HL-60 (cell line): ENCODE data around the gene HRH1.
A peak's percentile ranks its signal among the peaks of the same experiment; 100 is the strongest.

Experiments
- DNase-seq, 2 experiments: peaks; one replicate each; pipeline ENCODE4 v3.0.0-alpha.2; 2010 to 2020; ENCODE audit warnings: low read depth in 1 of 2, low spot score in 1 of 2
- H3K27ac ChIP-seq: fragments of 250-450 bp; sonication (Bioruptor Pico); replicated peaks from 2 replicates; pipeline ENCODE4 v1.5.1; 2020; ENCODE audit warnings: mild to moderate bottlenecking, moderate library complexity
- H3K27me3 ChIP-seq: fragments of 250-450 bp; sonication (Bioruptor Pico); 2 replicates; pipeline ENCODE4 v1.5.1; 2021; ENCODE audit warnings: mild to moderate bottlenecking, moderate library complexity; ENCODE audit not compliant: insufficient read depth, poor library complexity, severe bottlenecking
- H3K4me3 ChIP-seq: replicated peaks from 2 replicates; pipeline ENCODE4 v1.5.1; 2011; ENCODE audit warnings: mild to moderate bottlenecking, control low read depth, low read length; ENCODE audit not compliant: insufficient read depth
- GABPA ChIP-seq: IDR thresholded peaks from 2 replicates; pipeline ENCODE4 v1.6.1; 2012; ENCODE audit warnings: low read depth
- POLR2AphosphoS5 ChIP-seq: IDR thresholded peaks from 2 replicates; pipeline ENCODE4 v1.6.1; 2012; ENCODE audit warnings: low read depth
- SPI1 ChIP-seq: IDR thresholded peaks from 2 replicates; pipeline ENCODE4 v1.6.1; 2012; ENCODE audit warnings: low read depth, mild to moderate bottlenecking, borderline replicate concordance
- TF ChIP-seq, protein P1 (sequence below): IDR thresholded peaks from one replicate; pipeline ENCODE4 v1.5.1; 2011; ENCODE audit warnings: low read length, control low read depth, inconsistent platforms; ENCODE audit not compliant: insufficient read depth
- TF ChIP-seq, protein P2 (sequence below): IDR thresholded peaks from 2 replicates; pipeline ENCODE4 v1.6.1; 2012; ENCODE audit warnings: low read depth; ENCODE audit not compliant: insufficient replicate concordance

The HRH1 gene

DNA sequence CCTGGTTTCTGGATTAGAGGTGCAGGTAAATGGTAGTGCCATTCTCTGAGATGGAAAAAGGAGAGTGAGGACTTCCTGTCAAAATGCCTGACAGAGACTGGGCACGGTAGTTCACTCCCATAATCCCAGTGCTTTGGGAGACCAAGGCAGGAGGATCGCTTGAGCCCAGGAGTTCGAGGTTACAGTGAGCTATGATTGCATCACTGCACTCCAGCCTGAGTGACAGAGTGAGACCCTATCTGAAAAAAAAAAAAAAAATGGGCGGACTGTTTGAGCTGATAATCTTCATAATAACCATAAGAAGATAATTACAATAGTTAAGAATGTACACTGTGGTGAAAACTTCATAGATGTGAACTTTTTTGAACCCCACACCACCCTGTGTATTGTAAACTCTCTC, 44.2 kb downstream of the HRH1 start:
- TF ChIP-seq POLR2AphosphoS5 (no peak), SPI1 (no peak), GABPA (no peak)
- TF ChIP-seq, protein P1, sequence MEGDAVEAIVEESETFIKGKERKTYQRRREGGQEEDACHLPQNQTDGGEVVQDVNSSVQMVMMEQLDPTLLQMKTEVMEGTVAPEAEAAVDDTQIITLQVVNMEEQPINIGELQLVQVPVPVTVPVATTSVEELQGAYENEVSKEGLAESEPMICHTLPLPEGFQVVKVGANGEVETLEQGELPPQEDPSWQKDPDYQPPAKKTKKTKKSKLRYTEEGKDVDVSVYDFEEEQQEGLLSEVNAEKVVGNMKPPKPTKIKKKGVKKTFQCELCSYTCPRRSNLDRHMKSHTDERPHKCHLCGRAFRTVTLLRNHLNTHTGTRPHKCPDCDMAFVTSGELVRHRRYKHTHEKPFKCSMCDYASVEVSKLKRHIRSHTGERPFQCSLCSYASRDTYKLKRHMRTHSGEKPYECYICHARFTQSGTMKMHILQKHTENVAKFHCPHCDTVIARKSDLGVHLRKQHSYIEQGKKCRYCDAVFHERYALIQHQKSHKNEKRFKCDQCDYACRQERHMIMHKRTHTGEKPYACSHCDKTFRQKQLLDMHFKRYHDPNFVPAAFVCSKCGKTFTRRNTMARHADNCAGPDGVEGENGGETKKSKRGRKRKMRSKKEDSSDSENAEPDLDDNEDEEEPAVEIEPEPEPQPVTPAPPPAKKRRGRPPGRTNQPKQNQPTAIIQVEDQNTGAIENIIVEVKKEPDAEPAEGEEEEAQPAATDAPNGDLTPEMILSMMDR: no peak
- TF ChIP-seq, protein P2, sequence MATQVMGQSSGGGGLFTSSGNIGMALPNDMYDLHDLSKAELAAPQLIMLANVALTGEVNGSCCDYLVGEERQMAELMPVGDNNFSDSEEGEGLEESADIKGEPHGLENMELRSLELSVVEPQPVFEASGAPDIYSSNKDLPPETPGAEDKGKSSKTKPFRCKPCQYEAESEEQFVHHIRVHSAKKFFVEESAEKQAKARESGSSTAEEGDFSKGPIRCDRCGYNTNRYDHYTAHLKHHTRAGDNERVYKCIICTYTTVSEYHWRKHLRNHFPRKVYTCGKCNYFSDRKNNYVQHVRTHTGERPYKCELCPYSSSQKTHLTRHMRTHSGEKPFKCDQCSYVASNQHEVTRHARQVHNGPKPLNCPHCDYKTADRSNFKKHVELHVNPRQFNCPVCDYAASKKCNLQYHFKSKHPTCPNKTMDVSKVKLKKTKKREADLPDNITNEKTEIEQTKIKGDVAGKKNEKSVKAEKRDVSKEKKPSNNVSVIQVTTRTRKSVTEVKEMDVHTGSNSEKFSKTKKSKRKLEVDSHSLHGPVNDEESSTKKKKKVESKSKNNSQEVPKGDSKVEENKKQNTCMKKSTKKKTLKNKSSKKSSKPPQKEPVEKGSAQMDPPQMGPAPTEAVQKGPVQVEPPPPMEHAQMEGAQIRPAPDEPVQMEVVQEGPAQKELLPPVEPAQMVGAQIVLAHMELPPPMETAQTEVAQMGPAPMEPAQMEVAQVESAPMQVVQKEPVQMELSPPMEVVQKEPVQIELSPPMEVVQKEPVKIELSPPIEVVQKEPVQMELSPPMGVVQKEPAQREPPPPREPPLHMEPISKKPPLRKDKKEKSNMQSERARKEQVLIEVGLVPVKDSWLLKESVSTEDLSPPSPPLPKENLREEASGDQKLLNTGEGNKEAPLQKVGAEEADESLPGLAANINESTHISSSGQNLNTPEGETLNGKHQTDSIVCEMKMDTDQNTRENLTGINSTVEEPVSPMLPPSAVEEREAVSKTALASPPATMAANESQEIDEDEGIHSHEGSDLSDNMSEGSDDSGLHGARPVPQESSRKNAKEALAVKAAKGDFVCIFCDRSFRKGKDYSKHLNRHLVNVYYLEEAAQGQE: no peak
- H3K27ac ChIP-seq: no peak overlapping the region
- no peak for DNase-seq
- H3K4me3 ChIP-seq: no peak overlapping the region
- no peaks in the 10 kb centered on the region for H3K27me3 ChIP-seq

DNA sequence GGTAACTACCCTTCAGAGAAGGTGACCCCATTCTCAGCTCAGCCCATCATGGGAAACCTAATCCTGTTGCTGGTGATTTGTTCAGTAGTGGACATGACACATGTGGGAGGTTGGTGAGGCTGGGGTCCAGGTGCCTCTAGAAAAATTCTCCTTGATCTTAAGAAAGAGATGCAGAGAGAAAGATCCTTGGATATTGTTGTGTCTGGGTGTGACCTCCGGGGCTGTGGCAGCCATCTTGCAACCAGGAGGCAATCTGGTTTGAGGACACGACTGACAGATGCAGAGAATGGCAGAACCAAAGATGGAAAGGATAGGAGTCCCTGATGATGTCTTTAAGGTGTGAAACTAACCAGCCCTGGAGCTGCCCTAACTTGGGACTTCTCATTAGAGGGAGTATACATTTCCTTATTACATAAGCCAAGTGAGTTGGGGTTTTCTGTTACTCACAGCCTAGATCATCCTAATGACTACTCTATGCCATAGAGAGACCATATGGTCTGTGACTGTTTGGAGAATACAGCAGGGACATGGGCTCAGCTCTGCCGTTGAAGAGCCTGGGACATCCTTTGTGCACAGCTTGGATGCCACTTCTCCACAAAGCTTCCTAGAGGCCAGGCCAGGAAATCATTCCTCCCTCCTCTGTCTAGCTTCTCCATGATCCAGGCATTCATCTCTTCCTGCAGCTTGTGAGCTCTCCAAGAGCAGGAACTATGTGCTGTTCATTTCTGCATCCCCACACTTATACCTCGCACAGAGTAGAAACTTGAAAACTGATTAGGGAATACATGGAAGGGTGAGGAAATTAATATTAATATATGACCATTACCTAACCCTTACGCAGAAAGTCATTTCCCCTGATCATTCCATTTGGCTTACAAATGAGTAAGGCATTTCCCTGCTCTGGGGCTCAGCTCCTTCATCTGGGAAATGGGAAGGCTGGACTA, 45.9 kb downstream of the HRH1 start:
- no peaks in the 10 kb centered on the region for H3K27me3 ChIP-seq
- H3K27ac ChIP-seq: no peak overlapping the region
- TF ChIP-seq GABPA: no peak
- no peak for TF ChIP-seq SPI1
- TF ChIP-seq, protein P2: no peak
- TF ChIP-seq, protein P1: no peak
- no peak for TF ChIP-seq POLR2AphosphoS5
- no peak overlapping the region for H3K4me3 ChIP-seq
- no peak for DNase-seq

DNA sequence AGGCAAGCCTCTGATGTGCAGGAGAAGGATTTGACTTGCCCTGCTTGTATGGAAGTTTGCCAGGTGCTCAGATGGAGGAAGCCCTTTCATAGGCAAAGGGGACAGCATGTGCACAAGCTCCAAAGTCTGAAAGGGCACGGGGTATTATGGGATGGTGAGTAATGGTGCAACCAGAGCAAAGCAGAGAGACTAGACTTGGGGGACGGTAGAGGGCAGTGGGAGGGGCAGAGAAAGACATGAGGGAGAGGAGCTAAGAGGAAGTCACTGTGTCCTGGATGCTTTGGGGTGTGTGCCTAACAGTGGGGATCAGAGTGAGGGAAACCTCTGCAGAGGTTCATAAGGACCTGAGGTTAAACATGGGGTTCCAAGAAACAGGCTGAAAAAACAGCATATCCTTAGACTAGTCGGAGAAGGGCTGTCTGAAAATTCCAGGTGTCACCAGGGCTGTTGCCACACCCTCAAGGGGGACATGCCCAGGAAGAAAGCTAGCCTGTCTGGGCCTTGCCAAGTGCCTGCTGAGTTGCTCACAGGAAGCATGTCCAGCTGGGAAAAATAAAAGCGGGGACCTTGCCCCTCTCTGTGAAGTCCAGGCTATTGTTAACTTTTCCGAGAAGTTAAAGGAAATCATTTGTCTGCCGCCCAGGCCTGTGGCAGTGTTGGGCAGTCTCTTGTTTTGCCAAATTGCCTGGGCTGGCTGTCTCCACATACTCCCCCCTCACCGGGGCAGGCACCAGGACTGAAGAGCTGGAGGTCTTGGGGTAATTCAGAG, 47.1 kb downstream of the HRH1 start:
- H3K27ac ChIP-seq: no peak overlapping the region
- no peaks in the 10 kb centered on the region for H3K27me3 ChIP-seq
- DNase-seq: peak; percentile 22 to 30
- TF ChIP-seq, protein P1: no peak
- peak; percentile 7; the same call in 1 of the 2 replicates for TF ChIP-seq SPI1
- no peak overlapping the region for H3K4me3 ChIP-seq
